Activated CD8-positive, alpha-beta memory T cell treated with anti-CD3 and anti-CD28 coated beads, Interleukin-2, amount 10 ng/mL, durations not matched to agents 7 days and 5 days (primary cell): ENCODE results near the gene CGNL1. TPM values are rescaled to one million over a fixed set of nuclear protein-coding genes. Genes with fewer than 3 reads are reported as not detected.

Experiments used
- ATAC-seq: fragments of 150-1000 bp; cut with Tn5 transposase; one replicate; pipeline ENCODE4 v1.10.0; 2021; ENCODE audit warnings: moderate library complexity
- CTCF ChIA-PET: fragments of 350-600 bp; sonication (Branson Sonifier 250); formaldehyde crosslinking; loops from one replicate; lab custom pipeline; 2021; ENCODE audit warnings: antibody characterized with exemption; lab: Charles Lee
- DNase-seq: peaks from one replicate; pipeline ENCODE4 v3.0.0-alpha.2; 2020
- H3K27ac Mint-ChIP-seq: one replicate; pipeline ENCODE4 v1.8.0; 2021; ENCODE audit warnings: mild to moderate bottlenecking, mixed read lengths
- H3K27me3 Mint-ChIP-seq: one replicate; pipeline ENCODE4 v1.8.0; 2021; ENCODE audit warnings: mixed read lengths
- H3K36me3 Mint-ChIP-seq: one replicate; pipeline ENCODE4 v1.8.0; 2021; ENCODE audit warnings: mild to moderate bottlenecking, mixed read lengths
- H3K4me1 Mint-ChIP-seq: one replicate; pipeline ENCODE4 v1.8.0; 2021; ENCODE audit warnings: mixed read lengths
- H3K4me3 Mint-ChIP-seq: one replicate; pipeline ENCODE4 v1.8.0; 2021; ENCODE audit warnings: mild to moderate bottlenecking, moderate library complexity, mixed read lengths
- H3K9me3 Mint-ChIP-seq: one replicate; pipeline ENCODE4 v1.8.0; 2022; ENCODE audit warnings: low read depth, mixed read lengths
- total RNA-seq, 2 experiments: library from RNA; stranded (reverse); gene quantifications; one replicate each; pipeline ENCODE4 v1.2.3, GENCODE V29; 2021

Gene CGNL1
- total RNA-seq, 2 experiments from 2014 or later: not detected

DNA sequence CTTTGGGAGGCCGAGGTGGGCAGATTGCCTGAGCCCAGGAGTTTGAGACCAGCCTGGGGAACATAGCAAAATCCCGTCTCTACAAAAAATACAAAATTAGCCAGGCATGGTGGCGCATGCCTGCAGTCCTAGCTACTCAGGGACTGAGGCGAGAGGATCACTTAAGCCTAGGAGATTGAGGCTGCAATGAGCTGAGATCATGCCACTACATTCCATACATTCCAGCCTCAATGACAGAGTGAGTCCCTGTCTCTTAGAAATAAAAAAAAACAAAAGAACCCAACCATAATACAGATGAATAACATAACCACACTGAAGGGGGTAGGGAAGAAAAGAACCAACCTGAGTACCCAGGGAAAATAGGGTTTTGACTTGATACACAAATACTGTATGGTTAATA is 19.7 kb upstream of the CGNL1 start:
- H3K9me3 Mint-ChIP-seq: no peaks in the 10 kb centered on the region
- ATAC-seq (no peak), DNase-seq (no peak)
- H3K4me1 Mint-ChIP-seq: no peaks in the 10 kb centered on the region
- H3K27me3 Mint-ChIP-seq: peaks cover 14% of the 10 kb centered on the region
- no peaks in the 10 kb centered on the region for H3K36me3 Mint-ChIP-seq
- CTCF ChIA-PET: interaction anchor here (1.1 kb wide), 1 partner anchor 185 kb away, joined by 3 read pairs; no protein-coding TSS in a partner anchor
- no peak overlapping the region for H3K27ac Mint-ChIP-seq
- no peak overlapping the region for H3K4me3 Mint-ChIP-seq

DNA sequence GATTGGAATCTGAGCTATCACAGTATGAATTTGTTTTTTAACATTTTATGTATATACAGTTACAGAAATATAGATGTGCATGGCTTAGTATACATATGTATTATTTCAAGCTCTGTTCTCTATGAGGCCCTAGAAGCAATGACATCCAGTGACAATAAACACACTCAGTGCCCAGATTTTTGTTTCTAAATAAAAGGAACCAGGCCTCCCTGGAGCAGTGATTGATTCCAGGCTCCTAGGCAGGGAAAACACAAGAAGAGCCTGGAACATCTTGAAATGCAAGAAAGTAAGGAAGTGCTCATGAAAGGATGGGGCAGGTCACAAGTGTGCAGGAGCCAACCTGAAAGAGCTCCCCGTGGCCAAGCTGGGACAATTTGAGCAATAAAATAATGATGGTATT is 18.5 kb upstream of the CGNL1 start:
- Mint-ChIP-seq H3K36me3 (no peaks in the 10 kb centered on the region), H3K4me1 (no peaks in the 10 kb centered on the region), H3K4me3 (no peak overlapping the region), H3K9me3 (no peaks in the 10 kb centered on the region), H3K27ac (no peak overlapping the region), H3K27me3 (peaks cover 14% of the 10 kb centered on the region)
- no peak for DNase-seq
- CTCF ChIA-PET: interaction anchor here (1.0 kb wide), 1 partner anchor 27 kb away, joined by 3 read pairs; no protein-coding TSS in a partner anchor
- ATAC-seq: no peak

DNA sequence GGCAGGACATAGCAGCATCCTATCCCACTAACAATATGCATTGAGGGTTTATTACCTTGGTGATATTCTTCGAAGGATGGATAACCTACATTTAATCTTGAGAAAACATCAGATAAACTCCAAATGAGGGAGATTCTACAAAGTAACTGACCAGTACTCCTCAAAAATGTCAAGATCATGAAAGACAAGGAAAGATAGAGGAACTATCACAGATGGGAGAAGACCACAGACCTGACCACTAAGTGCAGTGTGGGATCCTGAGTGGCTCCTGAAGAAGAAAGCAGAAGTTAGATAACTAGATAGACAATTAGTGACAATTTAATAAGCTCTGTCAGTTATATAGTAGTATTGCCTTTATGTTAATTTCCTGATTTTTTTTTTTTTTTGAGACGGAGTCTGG is 17.7 kb upstream of the CGNL1 start:
- CTCF ChIA-PET: no interaction called here
- no peak for ATAC-seq
- Mint-ChIP-seq H3K4me3 (no peak overlapping the region), H3K27ac (no peak overlapping the region), H3K36me3 (no peaks in the 10 kb centered on the region), H3K9me3 (no peaks in the 10 kb centered on the region), H3K4me1 (no peaks in the 10 kb centered on the region), H3K27me3 (peaks cover 14% of the 10 kb centered on the region)
- no peak for DNase-seq

DNA sequence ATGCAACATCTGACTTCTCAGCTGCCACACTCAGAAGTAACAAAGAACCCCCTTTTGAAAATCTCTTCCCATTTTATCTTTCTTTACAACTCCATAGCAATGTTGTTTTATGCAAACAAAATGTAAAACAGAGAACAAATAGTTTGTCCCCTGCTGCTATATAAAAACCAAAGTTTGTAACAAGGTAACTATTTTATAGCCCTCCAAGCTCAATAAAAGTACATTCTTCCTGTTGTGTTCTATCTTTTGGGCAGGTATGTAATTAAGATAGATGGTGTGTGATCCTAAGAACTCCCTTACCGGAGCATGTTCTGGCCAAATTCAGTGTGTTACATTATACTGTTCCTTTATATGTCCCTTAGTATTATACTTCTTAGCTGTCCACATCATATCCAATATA is 12.6 kb upstream of the CGNL1 start:
- Mint-ChIP-seq H3K36me3 (no peaks in the 10 kb centered on the region), H3K4me1 (no peaks in the 10 kb centered on the region), H3K4me3 (no peak overlapping the region), H3K9me3 (no peaks in the 10 kb centered on the region), H3K27me3 (no peaks in the 10 kb centered on the region), H3K27ac (no peak overlapping the region)
- no peak for DNase-seq
- no peak for ATAC-seq
- CTCF ChIA-PET: interaction anchor here (1.2 to 2.1 kb wide), 2 partner anchors 145 to 164 kb away, joined by 3 to 5 read pairs; no protein-coding TSS in a partner anchor

DNA sequence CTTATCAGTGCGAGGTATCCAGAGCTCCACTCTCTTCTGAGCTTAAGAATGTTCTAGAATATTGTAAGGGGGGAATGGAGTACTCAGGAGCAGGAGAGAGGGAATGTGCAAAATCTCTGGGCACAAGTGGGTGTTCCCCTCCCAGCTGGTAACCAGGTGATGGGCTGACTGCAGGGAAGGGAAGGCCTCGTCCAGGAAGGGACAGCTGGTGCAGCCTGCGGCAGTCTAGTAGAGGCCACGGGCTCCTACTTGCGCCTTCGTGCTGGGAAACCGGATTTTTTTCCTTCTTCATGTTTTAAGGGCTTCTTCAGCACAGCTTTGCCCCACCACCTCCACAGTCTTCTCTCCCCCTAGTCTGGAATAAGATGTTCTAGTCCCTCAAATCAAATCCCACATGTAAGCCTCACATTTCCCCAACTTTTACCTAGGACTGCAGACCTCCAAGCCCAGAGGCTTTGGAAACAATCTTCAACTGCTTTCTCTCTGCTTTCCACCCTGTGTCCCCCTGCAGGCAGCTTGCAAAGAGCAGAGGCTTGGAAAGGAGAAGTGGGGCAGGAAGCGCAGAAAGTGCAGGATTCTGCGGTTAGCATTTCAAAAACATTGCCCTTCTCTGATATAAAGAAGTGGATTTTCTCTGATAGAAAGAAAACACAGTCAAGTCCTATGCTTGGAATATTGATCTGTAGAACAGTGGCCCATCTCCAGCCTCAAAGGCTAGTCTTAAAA is 11.9 kb upstream of the CGNL1 start:
- ATAC-seq: no peak
- no peaks in the 10 kb centered on the region for H3K27me3 Mint-ChIP-seq
- CTCF ChIA-PET: interaction anchor here (0.8 to 2.1 kb wide), 3 partner anchors 144 to 177 kb away, joined by 3 to 5 read pairs (median 3); no protein-coding TSS in a partner anchor
- DNase-seq: no peak
- H3K36me3 Mint-ChIP-seq: no peaks in the 10 kb centered on the region
- no peak overlapping the region for H3K4me3 Mint-ChIP-seq
- H3K27ac Mint-ChIP-seq: no peak overlapping the region
- no peaks in the 10 kb centered on the region for H3K4me1 Mint-ChIP-seq
- H3K9me3 Mint-ChIP-seq: no peaks in the 10 kb centered on the region

DNA sequence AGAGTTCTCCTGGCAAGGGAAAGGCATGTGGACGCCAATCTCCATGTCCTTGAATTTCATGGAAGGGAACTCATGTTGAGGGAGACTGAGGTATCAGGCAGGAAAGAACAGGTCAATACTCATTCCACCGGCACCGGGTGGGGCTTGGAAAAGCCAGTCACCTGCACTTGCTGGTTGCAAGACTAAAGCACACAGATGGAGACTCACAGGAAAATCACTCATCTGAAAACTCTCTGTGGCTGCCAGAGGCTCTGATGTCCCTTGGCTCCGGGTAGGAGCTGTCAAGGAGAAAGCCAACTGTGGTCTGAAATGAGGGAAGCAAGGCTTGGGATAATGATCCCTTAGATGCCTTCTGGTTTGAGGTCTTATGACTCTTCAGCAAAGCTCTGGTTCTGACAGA is 8.7 kb upstream of the CGNL1 start:
- CTCF ChIA-PET: no interaction called here

DNA sequence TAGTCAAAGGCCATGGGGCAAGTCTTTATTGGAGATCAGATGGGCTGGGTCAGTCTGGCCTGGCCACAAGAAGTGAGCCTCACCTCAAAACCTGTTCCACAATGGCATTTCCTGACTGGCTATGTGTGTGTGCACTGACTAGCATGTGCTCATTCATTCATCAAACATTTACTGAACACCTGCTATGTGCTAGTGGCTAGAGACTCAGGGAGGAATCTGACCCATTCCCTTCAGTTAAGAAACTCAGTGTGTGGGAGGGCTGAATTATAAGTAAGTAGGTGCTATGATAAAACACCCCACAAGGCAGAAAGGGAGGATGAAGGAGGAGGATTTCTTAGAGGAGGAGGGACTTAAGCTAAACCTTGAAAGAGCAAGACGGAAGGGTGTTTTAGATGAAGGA is 5.4 kb upstream of the CGNL1 start:
- CTCF ChIA-PET: no interaction called here
- no peaks in the 10 kb centered on the region for H3K9me3 Mint-ChIP-seq
- H3K4me1 Mint-ChIP-seq: peaks cover 1% of the 10 kb centered on the region
- peaks cover 20% of the 10 kb centered on the region for H3K27me3 Mint-ChIP-seq
- H3K36me3 Mint-ChIP-seq: no peaks in the 10 kb centered on the region
- ATAC-seq: no peak
- no peak for DNase-seq
- H3K4me3 Mint-ChIP-seq: no peak overlapping the region
- H3K27ac Mint-ChIP-seq: no peak overlapping the region

More for the DNA sequence above, 8.7 kb upstream of the CGNL1 start:
- H3K9me3 Mint-ChIP-seq: no peaks in the 10 kb centered on the region
- H3K4me3 Mint-ChIP-seq: no peak overlapping the region
- no peaks in the 10 kb centered on the region for H3K36me3 Mint-ChIP-seq
- H3K27ac Mint-ChIP-seq: no peak overlapping the region
- no peaks in the 10 kb centered on the region for H3K4me1 Mint-ChIP-seq
- ATAC-seq: no peak
- no peak for DNase-seq
- no peaks in the 10 kb centered on the region for H3K27me3 Mint-ChIP-seq

DNA sequence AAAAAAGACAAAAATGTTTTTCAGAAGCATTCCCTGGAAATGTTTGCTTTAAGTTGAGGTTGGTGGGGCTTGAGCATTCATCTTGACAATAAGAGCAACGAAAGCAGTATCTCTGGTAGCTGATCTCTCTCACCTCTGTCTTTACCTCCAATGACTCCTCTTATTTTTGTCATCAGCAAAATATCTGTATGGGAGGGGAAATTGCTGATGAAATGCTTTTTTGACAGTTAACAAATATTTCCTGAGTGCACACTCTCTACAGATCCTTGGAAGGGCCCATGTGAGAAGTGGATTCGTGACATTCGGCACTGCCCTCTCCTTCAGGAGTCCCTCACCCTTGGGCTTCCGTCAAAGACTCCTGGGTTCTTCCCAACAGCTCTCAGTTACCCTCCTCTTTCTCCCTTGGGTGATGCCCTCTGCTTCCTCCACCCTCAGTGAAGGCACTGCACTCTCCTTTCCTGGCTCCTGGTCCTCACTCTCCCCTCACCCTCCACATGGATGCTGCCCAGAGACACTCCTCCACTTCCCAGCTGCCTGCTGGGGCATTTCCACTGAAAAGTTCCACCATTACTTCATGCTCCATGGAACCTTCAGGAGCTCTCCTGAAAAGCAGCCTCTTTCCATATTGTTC is 2.9 kb upstream of the CGNL1 start:
- no peak overlapping the region for H3K27ac Mint-ChIP-seq
- DNase-seq (no peak), ATAC-seq (no peak)
- H3K4me3 Mint-ChIP-seq: no peak overlapping the region
- H3K27me3 Mint-ChIP-seq: peaks cover 37% of the 10 kb centered on the region
- peaks cover 2% of the 10 kb centered on the region for H3K4me1 Mint-ChIP-seq
- H3K9me3 Mint-ChIP-seq: no peaks in the 10 kb centered on the region
- CTCF ChIA-PET: no interaction called here
- no peaks in the 10 kb centered on the region for H3K36me3 Mint-ChIP-seq

DNA sequence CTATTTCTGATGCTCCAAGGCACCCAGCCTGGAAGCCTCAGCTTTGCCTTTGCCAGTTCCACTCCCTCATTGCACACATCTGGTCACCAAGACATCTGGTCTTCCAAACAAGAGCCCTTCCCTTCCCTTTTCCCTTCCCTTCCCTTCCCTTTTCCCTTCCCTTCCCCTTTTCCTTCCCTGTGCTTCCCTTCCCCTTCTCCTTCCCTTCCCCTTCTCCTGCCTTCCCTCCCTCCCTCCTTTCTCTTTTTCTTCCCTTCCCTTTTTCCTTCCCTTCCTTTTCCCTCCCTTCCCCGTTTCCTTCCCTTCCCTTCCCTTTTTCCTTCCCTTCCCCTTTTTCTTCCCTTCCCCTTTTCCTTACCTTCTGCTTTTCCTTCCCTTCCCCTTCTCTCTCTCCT is 2.4 kb upstream of the CGNL1 start:
- Mint-ChIP-seq H3K36me3 (no peaks in the 10 kb centered on the region), H3K4me1 (peaks cover 2% of the 10 kb centered on the region), H3K27ac (no peak overlapping the region), H3K27me3 (peaks cover 41% of the 10 kb centered on the region), H3K4me3 (no peak overlapping the region), H3K9me3 (no peaks in the 10 kb centered on the region)
- DNase-seq: no peak
- no peak for ATAC-seq
- CTCF ChIA-PET: no interaction called here

DNA sequence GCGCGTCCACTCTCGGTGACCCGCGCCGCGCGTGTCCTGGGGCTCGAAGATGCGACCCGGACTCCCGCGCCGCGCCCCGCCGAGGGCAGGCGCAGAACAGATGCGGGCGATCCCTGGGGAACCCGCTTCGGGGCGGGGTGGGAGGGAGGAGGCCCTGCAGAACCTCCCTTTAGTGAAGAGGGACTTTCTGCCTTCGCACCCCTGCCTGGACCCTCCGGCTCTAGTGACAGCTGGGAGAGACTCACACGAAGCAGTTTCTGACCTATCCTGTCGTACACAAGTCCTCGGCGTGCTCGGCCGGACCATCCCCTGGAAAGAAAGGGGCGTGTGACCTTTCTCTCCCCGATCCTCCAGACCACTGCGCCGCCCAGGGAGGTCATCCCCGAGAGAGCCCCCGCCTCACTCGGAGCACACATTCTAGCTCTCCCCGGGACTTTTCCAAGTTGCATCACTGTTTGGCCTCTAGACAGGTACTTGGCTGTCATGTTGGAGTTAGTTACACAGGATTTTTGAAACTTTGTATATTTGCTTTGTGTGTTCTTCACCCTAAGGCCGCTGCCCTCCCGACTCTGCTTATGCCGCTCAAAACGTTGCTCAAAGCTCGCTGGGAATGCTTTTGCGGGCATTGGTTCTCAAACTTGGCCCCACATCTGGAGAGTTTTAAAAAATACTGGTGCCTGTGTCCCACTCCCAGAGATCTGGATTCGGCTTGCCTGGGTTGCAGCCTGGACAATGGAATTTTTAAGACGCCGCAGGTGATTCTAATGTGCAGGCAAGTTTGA is 582 bp downstream of the CGNL1 start:
- Mint-ChIP-seq H3K9me3 (no peaks in the 10 kb centered on the region), H3K27ac (no peak overlapping the region), H3K27me3 (peaks cover 48% of the 10 kb centered on the region), H3K4me3 (no peak overlapping the region), H3K36me3 (no peaks in the 10 kb centered on the region), H3K4me1 (peaks cover 2% of the 10 kb centered on the region)
- ATAC-seq: no peak
- CTCF ChIA-PET: interaction anchor here (0.7 kb wide), 1 partner anchor 36 kb away, joined by 3 read pairs; no protein-coding TSS in a partner anchor
- DNase-seq: no peak

DNA sequence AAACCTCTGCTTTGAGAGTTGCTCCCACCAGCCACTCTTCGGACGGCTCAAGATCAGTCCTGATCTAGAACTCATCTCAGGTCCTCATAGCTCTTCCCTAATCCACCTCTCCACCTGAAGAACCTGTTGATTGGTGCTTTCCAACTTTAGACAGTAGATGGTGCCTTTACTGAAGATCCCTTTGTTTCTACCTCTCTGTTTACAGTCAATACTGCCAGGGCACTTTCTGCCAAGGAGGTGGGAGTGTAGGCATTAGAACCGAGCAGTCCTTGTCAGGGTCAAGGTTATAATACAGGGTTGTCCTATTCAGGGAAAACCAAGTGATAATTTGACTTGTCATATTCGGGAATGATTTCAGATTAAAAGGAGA is 1.2 kb downstream of the CGNL1 start:
- no peak for ATAC-seq

DNA sequence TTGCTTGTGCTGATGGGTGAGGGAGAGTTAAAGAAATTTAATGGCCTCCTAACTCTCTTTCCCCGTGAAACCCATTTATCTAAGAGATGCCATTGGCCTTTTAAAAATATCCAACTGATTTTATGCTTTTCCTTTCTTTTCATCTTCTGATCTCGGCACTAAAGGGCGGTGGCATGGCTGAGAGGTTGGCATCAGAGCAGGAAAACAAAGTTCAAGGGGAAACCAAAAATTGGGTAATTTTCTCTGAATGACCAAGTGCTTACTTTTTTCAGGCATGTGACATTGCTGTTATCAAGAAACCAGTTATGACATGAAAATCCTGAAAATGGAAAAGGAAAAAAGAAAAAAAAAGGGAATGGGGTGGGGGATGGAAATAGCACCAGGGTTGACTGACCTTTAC is 3.2 kb downstream of the CGNL1 start:
- ATAC-seq (no peak), DNase-seq (no peak)
- Mint-ChIP-seq H3K9me3 (no peaks in the 10 kb centered on the region), H3K4me1 (peaks cover 2% of the 10 kb centered on the region), H3K27ac (no peak overlapping the region), H3K36me3 (no peaks in the 10 kb centered on the region), H3K4me3 (no peak overlapping the region), H3K27me3 (peaks cover 40% of the 10 kb centered on the region)
- CTCF ChIA-PET: no interaction called here

More for the DNA sequence above, 1.2 kb downstream of the CGNL1 start:
- H3K9me3 Mint-ChIP-seq: no peaks in the 10 kb centered on the region
- no peaks in the 10 kb centered on the region for H3K36me3 Mint-ChIP-seq
- H3K4me1 Mint-ChIP-seq: peaks cover 2% of the 10 kb centered on the region
- no peak overlapping the region for H3K4me3 Mint-ChIP-seq
- H3K27ac Mint-ChIP-seq: no peak overlapping the region
- DNase-seq: no peak
- peaks cover 48% of the 10 kb centered on the region for H3K27me3 Mint-ChIP-seq
- CTCF ChIA-PET: interaction anchor here (0.7 kb wide), 1 partner anchor 37 kb away, joined by 3 read pairs; no protein-coding TSS in a partner anchor

DNA sequence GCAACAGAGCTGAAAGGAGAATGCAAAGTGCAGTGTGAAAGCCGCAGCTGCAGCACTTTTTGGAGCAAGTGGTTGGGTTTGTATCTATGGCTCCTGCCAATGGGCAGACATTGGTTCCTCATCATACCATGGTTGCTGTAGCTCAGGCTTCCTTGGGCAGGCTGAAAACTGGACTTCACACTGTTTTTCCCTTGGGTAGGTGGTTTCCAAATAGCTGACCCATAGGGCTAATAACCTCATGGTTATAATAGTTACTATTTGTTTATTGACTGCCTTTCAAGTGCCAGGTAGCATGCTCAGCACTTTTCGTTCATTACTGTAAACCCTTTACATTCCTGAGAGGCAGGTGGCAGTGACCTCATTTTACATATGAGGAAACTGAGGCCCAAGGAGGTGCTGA is 4.5 kb downstream of the CGNL1 start:
- ATAC-seq (no peak), DNase-seq (no peak)
- Mint-ChIP-seq H3K4me1 (peaks cover 1% of the 10 kb centered on the region), H3K27me3 (peaks cover 28% of the 10 kb centered on the region), H3K36me3 (no peaks in the 10 kb centered on the region), H3K4me3 (no peak overlapping the region), H3K27ac (no peak overlapping the region), H3K9me3 (no peaks in the 10 kb centered on the region)
- CTCF ChIA-PET: no interaction called here
